Ishikawa (cell line): ENCODE data around the gene STK26.

Experiments
- RAD21 ChIP-seq: IDR thresholded peaks from 2 replicates; pipeline ENCODE4 v1.6.1; 2012; ENCODE audit warnings: low read depth
- REST ChIP-seq: IDR thresholded peaks from 2 replicates; pipeline ENCODE4 v1.6.1; 2012; ENCODE audit warnings: low read depth, mild to moderate bottlenecking
- TCF12 ChIP-seq: IDR thresholded peaks from 2 replicates; pipeline ENCODE4 v1.6.1; 2012; ENCODE audit warnings: low read depth
- YY1 ChIP-seq: IDR thresholded peaks from 2 replicates; pipeline ENCODE4 v1.6.1; 2012; ENCODE audit warnings: low read depth
- ZBTB7A ChIP-seq: IDR thresholded peaks from 2 replicates; pipeline ENCODE4 v1.6.1; 2012; ENCODE audit warnings: low read depth

- TF ChIP-seq ZBTB7A (no peak), REST (no peak), YY1 (no peak), TCF12 (no peak), RAD21 (no peak)
Measured at GRCh38 chrX:132120913-132121312, 97.8 kb downstream of the STK26 start.
